ENCODE data around the gene TSPAN2. TPM values are rescaled to one million over a fixed set of nuclear protein-coding genes. Genes with fewer than 3 reads are reported as not detected.

TSPAN2 gene
- total RNA-seq, 1 experiment from 2014 or later = not detected

- Histone ChIP-seq H3K9ac (ENCODE audit: low read length) (no peak overlapping the region), H3K4me3 (ENCODE audit: low read length) (no peak overlapping the region), H3K9me2 (replicated peaks; ENCODE audit: insufficient read depth, low read length) (no peaks in the 10 kb centered on the region), H3K4me2 (ENCODE audit: low read depth, low read length, poor library complexity, severe bottlenecking) (no peak overlapping the region), H3K4me1 (ENCODE audit: low read length) (no peaks in the 10 kb centered on the region), H3K27me3 (ENCODE audit: low read length) (no peaks in the 10 kb centered on the region), H2AFZ (ENCODE audit: low read length) (no peak overlapping the region), H3K36me3 (ENCODE audit: insufficient read depth, low read length) (no peaks in the 10 kb centered on the region), H3K27ac (ENCODE audit: low read length) (no peak overlapping the region), H4K20me1 (ENCODE audit: insufficient read depth, low read depth, low read length) (no peaks in the 10 kb centered on the region), H3K9me3 (ENCODE audit: low read length) (no peaks in the 10 kb centered on the region), H3K79me2 (ENCODE audit: low read length) (no peaks in the 10 kb centered on the region)
- DNase-seq = no peak
Observed at GRCh38 chr1:115090540-115090939, 1.2 kb upstream of the TSPAN2 start.

- H3K4me1 ChIP-seq (ENCODE audit: low read length) = no peaks in the 10 kb centered on the region
- H3K9me3 ChIP-seq (ENCODE audit: low read length) = no peaks in the 10 kb centered on the region
- no peaks in the 10 kb centered on the region for H3K79me2 ChIP-seq (ENCODE audit: low read length)
- H4K20me1 ChIP-seq (ENCODE audit: insufficient read depth, low read depth, low read length) = no peaks in the 10 kb centered on the region
- H3K27ac ChIP-seq (ENCODE audit: low read length) = no peak overlapping the region
- no peak overlapping the region for H3K4me2 ChIP-seq (ENCODE audit: low read depth, low read length, poor library complexity, severe bottlenecking)
- no peaks in the 10 kb centered on the region for H3K9me2 ChIP-seq (replicated peaks; ENCODE audit: insufficient read depth, low read length)
- H3K36me3 ChIP-seq (ENCODE audit: insufficient read depth, low read length) = no peaks in the 10 kb centered on the region
- no peak overlapping the region for H3K9ac ChIP-seq (ENCODE audit: low read length)
- DNase-seq = no peak
- no peaks in the 10 kb centered on the region for H3K27me3 ChIP-seq (ENCODE audit: low read length)
- H2AFZ ChIP-seq (ENCODE audit: low read length) = no peak overlapping the region
- H3K4me3 ChIP-seq (ENCODE audit: low read length) = no peak overlapping the region
Observed at GRCh38 chr1:115090186-115090490, 835 bp upstream of the TSPAN2 start.

GRCh38 chr1:115088871-115089419 lies 358 bp downstream of the TSPAN2 start:
- Histone ChIP-seq H3K79me2 (ENCODE audit: low read length) (no peaks in the 10 kb centered on the region), H3K4me2 (ENCODE audit: low read depth, low read length, poor library complexity, severe bottlenecking) (no peak overlapping the region), H3K9me2 (replicated peaks; ENCODE audit: insufficient read depth, low read length) (no peaks in the 10 kb centered on the region), H3K4me1 (ENCODE audit: low read length) (no peaks in the 10 kb centered on the region), H3K9ac (ENCODE audit: low read length) (no peak overlapping the region), H3K27me3 (ENCODE audit: low read length) (no peaks in the 10 kb centered on the region), H4K20me1 (ENCODE audit: insufficient read depth, low read depth, low read length) (no peaks in the 10 kb centered on the region), H3K4me3 (ENCODE audit: low read length) (no peak overlapping the region), H3K36me3 (ENCODE audit: insufficient read depth, low read length) (no peaks in the 10 kb centered on the region), H3K27ac (ENCODE audit: low read length) (no peak overlapping the region), H3K9me3 (ENCODE audit: low read length) (no peaks in the 10 kb centered on the region), H2AFZ (ENCODE audit: low read length) (no peak overlapping the region)
- DNase-seq = no peak

- H3K4me3 ChIP-seq (ENCODE audit: low read length) = no peak overlapping the region
- no peaks in the 10 kb centered on the region for H3K27me3 ChIP-seq (ENCODE audit: low read length)
- H4K20me1 ChIP-seq (ENCODE audit: insufficient read depth, low read depth, low read length) = no peaks in the 10 kb centered on the region
- H3K79me2 ChIP-seq (ENCODE audit: low read length) = no peaks in the 10 kb centered on the region
- no peaks in the 10 kb centered on the region for H3K9me3 ChIP-seq (ENCODE audit: low read length)
- H3K27ac ChIP-seq (ENCODE audit: low read length) = no peak overlapping the region
- H3K4me2 ChIP-seq (ENCODE audit: low read depth, low read length, poor library complexity, severe bottlenecking) = no peak overlapping the region
- no peaks in the 10 kb centered on the region for H3K4me1 ChIP-seq (ENCODE audit: low read length)
- no peak overlapping the region for H2AFZ ChIP-seq (ENCODE audit: low read length)
- no peak for DNase-seq
- H3K36me3 ChIP-seq (ENCODE audit: insufficient read depth, low read length) = no peaks in the 10 kb centered on the region
- H3K9me2 ChIP-seq (replicated peaks; ENCODE audit: insufficient read depth, low read length) = no peaks in the 10 kb centered on the region
- no peak overlapping the region for H3K9ac ChIP-seq (ENCODE audit: low read length)
Observed at GRCh38 chr1:115088115-115088778, 1.1 kb downstream of the TSPAN2 start.

- no peaks in the 10 kb centered on the region for H3K9me3 ChIP-seq (ENCODE audit: low read length)
- no peaks in the 10 kb centered on the region for H3K4me1 ChIP-seq (ENCODE audit: low read length)
- no peak for DNase-seq
- no peaks in the 10 kb centered on the region for H4K20me1 ChIP-seq (ENCODE audit: insufficient read depth, low read depth, low read length)
- no peaks in the 10 kb centered on the region for H3K36me3 ChIP-seq (ENCODE audit: insufficient read depth, low read length)
- H3K9me2 ChIP-seq (replicated peaks; ENCODE audit: insufficient read depth, low read length) = no peaks in the 10 kb centered on the region
- no peaks in the 10 kb centered on the region for H3K27me3 ChIP-seq (ENCODE audit: low read length)
- no peak overlapping the region for H3K4me2 ChIP-seq (ENCODE audit: low read depth, low read length, poor library complexity, severe bottlenecking)
- no peaks in the 10 kb centered on the region for H3K79me2 ChIP-seq (ENCODE audit: low read length)
- no peak overlapping the region for H3K9ac ChIP-seq (ENCODE audit: low read length)
- H3K27ac ChIP-seq (ENCODE audit: low read length) = no peak overlapping the region
- H3K4me3 ChIP-seq (ENCODE audit: low read length) = no peak overlapping the region
- H2AFZ ChIP-seq (ENCODE audit: low read length) = no peak overlapping the region
Observed at GRCh38 chr1:115086176-115086830, 3.0 kb downstream of the TSPAN2 start.

- no peaks in the 10 kb centered on the region for H3K27me3 ChIP-seq (ENCODE audit: low read length)
- no peaks in the 10 kb centered on the region for H4K20me1 ChIP-seq (ENCODE audit: insufficient read depth, low read depth, low read length)
- no peak overlapping the region for H3K27ac ChIP-seq (ENCODE audit: low read length)
- H3K4me3 ChIP-seq (ENCODE audit: low read length) = no peak overlapping the region
- no peak for DNase-seq
- no peaks in the 10 kb centered on the region for H3K9me3 ChIP-seq (ENCODE audit: low read length)
- H2AFZ ChIP-seq (ENCODE audit: low read length) = no peak overlapping the region
- H3K36me3 ChIP-seq (ENCODE audit: insufficient read depth, low read length) = no peaks in the 10 kb centered on the region
- no peak overlapping the region for H3K4me2 ChIP-seq (ENCODE audit: low read depth, low read length, poor library complexity, severe bottlenecking)
- no peaks in the 10 kb centered on the region for H3K9me2 ChIP-seq (replicated peaks; ENCODE audit: insufficient read depth, low read length)
- no peaks in the 10 kb centered on the region for H3K79me2 ChIP-seq (ENCODE audit: low read length)
- no peaks in the 10 kb centered on the region for H3K4me1 ChIP-seq (ENCODE audit: low read length)
- no peak overlapping the region for H3K9ac ChIP-seq (ENCODE audit: low read length)
Observed at GRCh38 chr1:115084902-115085511, 4.3 kb downstream of the TSPAN2 start.

- H4K20me1 ChIP-seq (ENCODE audit: insufficient read depth, low read depth, low read length) = no peaks in the 10 kb centered on the region
- no peak overlapping the region for H2AFZ ChIP-seq (ENCODE audit: low read length)
- no peak overlapping the region for H3K4me3 ChIP-seq (ENCODE audit: low read length)
- H3K9me3 ChIP-seq (ENCODE audit: low read length) = no peaks in the 10 kb centered on the region
- no peaks in the 10 kb centered on the region for H3K27me3 ChIP-seq (ENCODE audit: low read length)
- H3K4me1 ChIP-seq (ENCODE audit: low read length) = no peaks in the 10 kb centered on the region
- no peak overlapping the region for H3K4me2 ChIP-seq (ENCODE audit: low read depth, low read length, poor library complexity, severe bottlenecking)
- H3K36me3 ChIP-seq (ENCODE audit: insufficient read depth, low read length) = no peaks in the 10 kb centered on the region
- no peaks in the 10 kb centered on the region for H3K9me2 ChIP-seq (replicated peaks; ENCODE audit: insufficient read depth, low read length)
- no peak overlapping the region for H3K27ac ChIP-seq (ENCODE audit: low read length)
- no peak overlapping the region for H3K9ac ChIP-seq (ENCODE audit: low read length)
- no peak for DNase-seq
- no peaks in the 10 kb centered on the region for H3K79me2 ChIP-seq (ENCODE audit: low read length)
Observed at GRCh38 chr1:115082949-115083348, 6.4 kb downstream of the TSPAN2 start.

GRCh38 chr1:115078708-115079107 lies 10.6 kb downstream of the TSPAN2 start:
- Histone ChIP-seq H4K20me1 (ENCODE audit: insufficient read depth, low read depth, low read length) (no peaks in the 10 kb centered on the region), H3K27ac (ENCODE audit: low read length) (no peak overlapping the region), H3K4me2 (ENCODE audit: low read depth, low read length, poor library complexity, severe bottlenecking) (no peak overlapping the region), H3K79me2 (ENCODE audit: low read length) (no peaks in the 10 kb centered on the region), H3K36me3 (ENCODE audit: insufficient read depth, low read length) (no peaks in the 10 kb centered on the region), H3K4me3 (ENCODE audit: low read length) (no peak overlapping the region), H2AFZ (ENCODE audit: low read length) (no peak overlapping the region), H3K4me1 (ENCODE audit: low read length) (no peaks in the 10 kb centered on the region), H3K27me3 (ENCODE audit: low read length) (no peaks in the 10 kb centered on the region), H3K9me3 (ENCODE audit: low read length) (no peaks in the 10 kb centered on the region), H3K9ac (ENCODE audit: low read length) (no peak overlapping the region), H3K9me2 (replicated peaks; ENCODE audit: insufficient read depth, low read length) (no peaks in the 10 kb centered on the region)
- DNase-seq = no peak
